ENCODE measurements around the gene ZNF839. TPM values are rescaled to one million over a fixed set of nuclear protein-coding genes. Genes with fewer than 3 reads are reported as not detected.
A peak's percentile ranks its signal among the peaks of the same experiment; 100 is the strongest.

ZNF839 gene
- total RNA-seq, 2 donors from 2014 or later, result 7.2 to 11.0 TPM

DNA sequence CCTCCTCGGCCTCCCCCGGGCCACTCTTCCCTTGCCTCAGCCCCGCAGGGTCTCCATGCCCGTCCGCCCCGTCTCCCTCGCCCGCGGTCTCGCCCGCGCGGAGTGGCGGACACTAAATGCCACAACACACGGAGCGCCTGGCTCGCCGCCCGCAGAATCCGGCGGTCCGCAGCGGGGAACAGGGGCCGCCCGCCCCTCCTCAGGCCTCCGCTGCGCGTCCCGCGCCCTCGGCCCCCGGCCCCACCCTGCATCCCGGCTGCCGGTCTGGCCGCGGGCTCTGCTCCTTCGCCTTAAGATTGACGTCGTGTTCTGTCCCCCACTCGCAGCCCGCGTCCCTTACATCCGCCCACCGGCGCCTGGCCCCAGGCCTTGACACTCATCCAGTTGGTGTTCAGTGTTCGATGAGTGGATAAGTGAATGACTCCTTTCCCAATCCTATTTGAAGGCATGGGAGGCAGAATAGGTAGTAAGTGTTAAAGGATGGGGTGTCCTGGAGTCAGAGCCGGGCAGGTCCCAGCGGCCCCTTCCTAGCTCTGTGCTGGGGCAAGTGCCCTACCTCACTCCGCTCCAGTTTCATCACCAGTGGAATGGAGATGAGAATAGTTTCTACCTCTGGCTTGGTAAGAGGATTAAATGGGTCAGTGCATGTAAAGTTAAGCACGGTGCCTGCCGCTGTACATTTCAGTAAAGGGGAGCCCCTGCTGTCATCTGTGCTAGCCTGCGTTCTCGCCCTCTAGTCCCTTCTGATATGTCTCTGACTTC lies 43.8 kb downstream of the ZNF839 start:
- DNase-seq, result no peak
- Histone ChIP-seq H3K27me3 (no peaks in the 10 kb centered on the region), H3K4me1 (peaks cover 5% of the 10 kb centered on the region), H3K36me3 (no peaks in the 10 kb centered on the region), H3K9ac (ENCODE audit: low read depth in 2 of 2, low read length in 2 of 2) (peak overlapping the region; percentile 82 to 92), H3K4me3 (peak overlapping the region; percentile 95), H3K27ac (peak overlapping the region; percentile 81), H3K9me3 (no peaks in the 10 kb centered on the region)
- TF ChIP-seq, protein P1, sequence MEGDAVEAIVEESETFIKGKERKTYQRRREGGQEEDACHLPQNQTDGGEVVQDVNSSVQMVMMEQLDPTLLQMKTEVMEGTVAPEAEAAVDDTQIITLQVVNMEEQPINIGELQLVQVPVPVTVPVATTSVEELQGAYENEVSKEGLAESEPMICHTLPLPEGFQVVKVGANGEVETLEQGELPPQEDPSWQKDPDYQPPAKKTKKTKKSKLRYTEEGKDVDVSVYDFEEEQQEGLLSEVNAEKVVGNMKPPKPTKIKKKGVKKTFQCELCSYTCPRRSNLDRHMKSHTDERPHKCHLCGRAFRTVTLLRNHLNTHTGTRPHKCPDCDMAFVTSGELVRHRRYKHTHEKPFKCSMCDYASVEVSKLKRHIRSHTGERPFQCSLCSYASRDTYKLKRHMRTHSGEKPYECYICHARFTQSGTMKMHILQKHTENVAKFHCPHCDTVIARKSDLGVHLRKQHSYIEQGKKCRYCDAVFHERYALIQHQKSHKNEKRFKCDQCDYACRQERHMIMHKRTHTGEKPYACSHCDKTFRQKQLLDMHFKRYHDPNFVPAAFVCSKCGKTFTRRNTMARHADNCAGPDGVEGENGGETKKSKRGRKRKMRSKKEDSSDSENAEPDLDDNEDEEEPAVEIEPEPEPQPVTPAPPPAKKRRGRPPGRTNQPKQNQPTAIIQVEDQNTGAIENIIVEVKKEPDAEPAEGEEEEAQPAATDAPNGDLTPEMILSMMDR (IDR thresholded peaks at IDR 0.05), result no peak
- intact Hi-C loops (cut with DNase I), result no loop called here

DNA sequence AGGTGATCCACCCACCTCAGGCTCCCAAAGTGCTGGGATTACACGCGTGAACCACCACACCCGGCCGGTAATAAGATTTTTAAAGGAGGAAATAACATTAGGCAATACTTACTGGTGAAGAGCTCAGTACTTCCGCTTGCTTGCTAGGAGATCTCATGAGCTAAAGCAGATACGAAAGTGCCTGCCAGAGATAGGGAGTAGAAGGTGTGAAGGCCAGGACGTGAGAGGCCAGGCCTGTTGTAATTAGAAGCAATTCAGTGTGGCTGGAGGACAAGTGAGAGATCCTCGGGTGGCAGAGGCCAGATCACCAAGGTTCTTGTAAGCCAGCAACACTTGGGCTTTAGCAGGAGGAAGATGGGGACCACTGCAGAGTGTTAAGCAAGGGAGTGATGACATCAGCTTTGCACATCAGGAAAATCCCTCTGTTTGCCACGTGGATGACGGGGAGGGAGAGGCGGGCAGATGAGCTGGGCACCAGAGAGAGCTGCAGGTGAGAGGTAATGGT lies 50.8 kb downstream of the ZNF839 start:
- H3K4me1 ChIP-seq, result no peaks in the 10 kb centered on the region
- H3K9me3 ChIP-seq, result no peaks in the 10 kb centered on the region
- TF ChIP-seq, protein P1 (IDR thresholded peaks at IDR 0.05), result no peak
- no peak overlapping the region for H3K4me3 ChIP-seq
- H3K9ac ChIP-seq (ENCODE audit: low read depth in 2 of 2, low read length in 2 of 2), result no peak overlapping the region
- no peaks in the 10 kb centered on the region for H3K36me3 ChIP-seq
- intact Hi-C loops (cut with DNase I), result no loop called here
- H3K27ac ChIP-seq, result no peak overlapping the region
- DNase-seq, result no peak
- no peaks in the 10 kb centered on the region for H3K27me3 ChIP-seq

DNA sequence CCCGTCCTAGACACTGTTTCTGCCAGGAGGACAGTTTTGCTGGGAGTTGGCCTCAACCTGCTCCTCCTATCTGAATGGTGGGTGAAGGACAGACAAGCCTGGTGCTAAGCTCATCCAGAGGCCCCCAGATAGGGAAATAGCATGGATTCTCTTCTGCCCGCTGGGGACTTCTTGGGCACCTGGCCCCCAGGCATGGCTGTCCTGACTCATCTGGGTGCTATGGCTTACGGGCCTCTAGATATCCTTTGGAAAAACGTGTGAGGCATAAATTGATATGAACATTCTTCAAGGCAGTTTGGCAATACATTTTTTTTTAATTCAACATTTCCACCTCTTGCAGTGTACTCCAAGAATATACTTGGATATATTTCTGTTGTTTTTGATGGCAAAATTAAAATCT lies 51.8 kb downstream of the ZNF839 start:
- Histone ChIP-seq H3K27ac (no peak overlapping the region), H3K9me3 (no peaks in the 10 kb centered on the region), H3K4me1 (no peaks in the 10 kb centered on the region), H3K27me3 (no peaks in the 10 kb centered on the region), H3K36me3 (no peaks in the 10 kb centered on the region), H3K9ac (ENCODE audit: low read depth in 2 of 2, low read length in 2 of 2) (no peak overlapping the region), H3K4me3 (no peak overlapping the region)
- DNase-seq, result no peak
- intact Hi-C loops (cut with DNase I), result no loop called here
- TF ChIP-seq, protein P1 (IDR thresholded peaks at IDR 0.05), result no peak

DNA sequence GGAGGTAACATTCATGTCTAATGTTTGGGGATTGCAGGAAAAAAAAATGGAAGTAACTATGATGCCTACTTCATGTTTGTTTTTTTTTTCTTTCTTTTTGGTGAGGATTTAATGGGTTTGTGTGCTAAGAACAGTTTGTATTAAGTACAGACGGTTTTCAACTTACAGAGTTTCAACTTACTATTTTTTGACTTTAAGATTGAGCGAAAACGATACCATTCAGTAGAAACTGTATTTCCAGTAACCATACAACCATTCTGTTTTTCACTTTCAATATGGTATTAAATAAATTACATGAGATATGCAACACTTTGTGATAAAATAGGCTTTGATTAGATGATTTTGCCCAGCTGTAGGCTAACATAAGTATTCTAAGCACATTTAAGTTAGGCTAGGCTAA lies 53.6 kb downstream of the ZNF839 start:
- no peak overlapping the region for H3K27ac ChIP-seq
- TF ChIP-seq, protein P1 (IDR thresholded peaks at IDR 0.05), result no peak
- H3K36me3 ChIP-seq, result no peaks in the 10 kb centered on the region
- no peak for DNase-seq
- no peaks in the 10 kb centered on the region for H3K9me3 ChIP-seq
- H3K9ac ChIP-seq (ENCODE audit: low read depth in 2 of 2, low read length in 2 of 2), result no peak overlapping the region
- intact Hi-C loops (cut with DNase I), result no loop called here
- H3K27me3 ChIP-seq, result no peaks in the 10 kb centered on the region
- no peaks in the 10 kb centered on the region for H3K4me1 ChIP-seq
- H3K4me3 ChIP-seq, result no peak overlapping the region

DNA sequence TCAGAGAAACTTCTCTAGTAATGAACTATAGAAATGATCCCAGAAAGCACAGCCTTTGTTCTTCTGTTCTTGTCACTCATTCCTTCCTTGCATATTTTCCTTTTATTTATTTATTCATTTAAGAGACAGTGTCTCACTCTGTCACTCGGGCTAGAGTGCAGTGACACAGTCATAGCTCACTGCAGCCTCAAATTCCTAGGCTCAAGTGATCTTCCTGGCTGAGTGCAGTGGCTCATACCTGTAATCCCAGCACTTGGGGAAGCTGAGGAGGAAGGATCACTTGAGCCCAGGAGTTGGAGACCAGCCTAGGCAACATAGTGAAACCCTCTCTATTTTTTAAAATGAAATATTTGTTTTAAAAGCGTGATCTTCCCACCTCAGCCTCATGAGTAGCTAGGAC lies 54.7 kb downstream of the ZNF839 start:
- Histone ChIP-seq H3K27ac (no peak overlapping the region), H3K36me3 (no peaks in the 10 kb centered on the region), H3K9me3 (no peaks in the 10 kb centered on the region), H3K4me1 (no peaks in the 10 kb centered on the region), H3K4me3 (no peak overlapping the region), H3K27me3 (no peaks in the 10 kb centered on the region), H3K9ac (ENCODE audit: low read depth in 2 of 2, low read length in 2 of 2) (no peak overlapping the region)
- intact Hi-C loops (cut with DNase I), result no loop called here
- TF ChIP-seq, protein P1 (IDR thresholded peaks at IDR 0.05), result no peak
- DNase-seq, result no peak

Measured in colonic mucosa (tissue), 4 donors.